ENCODE data around the gene MUC21.
"Not testable (repeated sequence)": the region's sequence is repeated elsewhere in the genome, so short reads cannot be mapped to it uniquely, and the experiment has no call there.

The MUC21 gene

GRCh38 chr6:31010393-31011060, 27.0 kb downstream of the MUC21 start, which contains the start of gene MUC22:
Gene MUC22, plus strand, starts transcription at chr6:31010474. Its CDS starts 233 bp downstream, at chr6:31010707.
- no peak for DNase-seq

DNA sequence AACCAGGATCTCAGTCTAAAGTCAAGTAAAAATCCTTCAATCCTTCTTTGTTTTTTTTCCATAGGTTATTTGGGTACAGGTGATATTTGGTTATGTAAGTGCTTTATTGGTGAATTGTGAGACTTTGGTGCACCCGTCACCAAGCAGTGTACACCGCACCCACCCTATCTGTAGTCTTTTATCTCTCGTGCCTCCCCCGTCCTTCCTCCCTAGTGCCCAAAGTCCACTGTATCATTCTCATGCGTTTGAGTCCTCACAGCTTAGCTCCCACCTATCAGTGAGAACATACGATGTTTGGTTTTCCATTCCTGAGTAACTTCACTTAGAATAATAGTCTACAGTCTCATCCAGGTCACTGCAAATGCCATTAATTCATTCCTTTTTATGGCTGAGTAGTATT, 27.6 kb downstream of the MUC21 start:
- DNase-seq, result no peak

- DNase-seq, result no peak
Observed at GRCh38 chr6:31016659-31017299, 33.3 kb downstream of the MUC21 start.

DNA sequence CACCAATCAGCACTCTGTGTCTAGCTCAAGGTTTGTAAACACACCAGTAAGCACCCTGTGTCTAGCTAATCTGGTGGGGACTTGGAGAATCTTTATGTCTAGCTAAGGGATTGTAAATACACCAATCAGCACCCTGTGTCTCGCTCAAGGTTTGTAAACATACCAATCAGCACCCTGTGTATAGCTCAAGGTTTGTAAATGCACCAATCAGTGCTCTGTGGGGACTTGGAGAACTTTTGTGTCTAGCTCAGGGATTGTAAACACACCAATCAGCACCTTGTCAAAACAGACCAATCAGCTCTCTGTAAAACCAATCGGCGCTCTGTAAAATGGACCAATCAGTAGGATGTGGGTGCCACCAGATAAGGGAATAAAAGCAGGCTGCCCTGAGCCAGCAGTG, 33.9 kb downstream of the MUC21 start:
- DNase-seq, result not testable (repeated sequence)

- no peak for DNase-seq
Observed at GRCh38 chr6:31020057-31020456, 36.5 kb downstream of the MUC21 start.

GRCh38 chr6:31020631-31021255, 37.2 kb downstream of the MUC21 start:
- peak; percentile 5 to 32 for DNase-seq

DNA sequence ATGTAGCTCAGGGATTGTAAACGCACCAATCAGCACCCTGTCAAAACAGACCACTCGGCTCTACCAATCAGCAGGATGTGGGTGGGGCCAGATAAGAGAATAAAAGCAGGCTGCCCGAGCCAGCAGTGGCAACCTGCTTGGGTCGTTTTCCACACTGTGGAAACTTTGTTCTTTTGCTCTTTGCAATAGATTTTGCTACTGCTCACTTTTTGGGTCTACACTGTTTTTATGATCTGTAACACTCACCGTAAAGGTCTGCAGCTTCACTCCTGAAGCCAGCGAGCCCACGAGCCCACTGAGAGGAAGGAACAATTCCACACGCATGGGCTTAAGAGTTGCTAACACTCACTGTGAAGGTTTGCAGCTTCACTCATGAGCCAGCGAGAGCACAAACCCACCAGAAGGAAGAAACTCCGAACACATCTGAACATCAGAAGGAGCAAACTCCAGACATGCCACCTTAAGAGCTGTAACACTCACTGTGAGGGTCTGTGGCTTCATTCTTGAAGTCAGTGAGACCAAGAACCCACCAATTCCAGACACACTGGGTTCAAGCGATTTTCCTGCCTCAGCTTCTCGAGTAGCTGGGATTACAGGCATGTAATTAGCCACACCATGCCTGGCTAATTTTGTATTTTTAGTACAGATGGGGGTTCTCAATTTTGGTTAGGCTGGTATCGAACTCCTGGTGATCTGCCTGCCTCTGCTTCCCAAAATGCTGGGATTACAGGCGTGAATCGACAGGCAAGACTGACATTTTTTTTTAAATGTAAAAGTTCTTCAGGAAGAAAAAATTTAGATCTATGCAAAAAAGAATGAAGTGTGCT, 38.4 kb downstream of the MUC21 start:
- DNase-seq, result not testable (repeated sequence)

- DNase-seq, result no peak
Observed at GRCh38 chr6:31025595-31025994, 42.1 kb downstream of the MUC21 start.

DNA sequence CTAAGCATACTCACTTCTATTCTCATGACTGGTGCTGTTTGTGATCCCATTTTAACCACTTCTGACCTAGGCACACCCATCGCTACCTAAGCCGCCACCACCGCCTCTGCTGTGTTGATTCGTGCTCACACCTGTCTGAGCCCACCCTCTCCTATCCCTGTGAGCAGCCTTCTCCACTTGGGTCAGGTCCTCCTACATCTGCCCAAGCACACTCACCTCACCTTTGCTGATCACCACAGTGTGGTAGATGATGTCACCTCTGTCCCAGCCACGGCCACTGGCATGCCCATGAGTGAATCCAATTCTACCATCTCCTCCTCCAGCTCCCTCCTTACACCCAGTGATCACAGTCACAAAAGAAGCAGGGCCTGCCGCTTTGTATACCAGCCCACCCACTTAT, 47.6 kb downstream of the MUC21 start:
- no peak for DNase-seq

- DNase-seq, result no peak
Observed at GRCh38 chr6:31033075-31033474, 49.6 kb downstream of the MUC21 start.

GRCh38 chr6:31035862-31036497, 52.5 kb downstream of the MUC21 start:
- no peak for DNase-seq

DNA sequence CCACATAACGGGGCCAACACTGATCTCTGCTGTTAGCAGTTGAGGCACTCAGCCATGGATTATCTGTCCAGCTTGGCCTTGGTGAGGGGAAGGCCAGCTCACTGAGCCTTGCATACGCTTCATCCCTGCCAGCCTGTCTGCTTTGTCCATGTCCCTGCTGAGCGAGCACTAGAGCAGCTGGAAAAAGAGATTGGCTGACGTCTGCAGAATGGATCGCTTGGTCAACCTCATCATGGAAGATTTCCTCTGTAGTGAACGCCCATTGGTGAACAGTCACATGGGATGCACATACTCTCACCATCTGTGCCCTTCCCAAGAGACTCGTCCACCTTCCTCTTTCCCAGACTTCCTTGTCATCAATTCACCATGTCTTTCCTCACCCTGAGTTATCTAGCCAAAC, 53.7 kb downstream of the MUC21 start:
- DNase-seq, result no peak

GRCh38 chr6:31037682-31038081, 54.2 kb downstream of the MUC21 start:
- DNase-seq, result no peak

DNA sequence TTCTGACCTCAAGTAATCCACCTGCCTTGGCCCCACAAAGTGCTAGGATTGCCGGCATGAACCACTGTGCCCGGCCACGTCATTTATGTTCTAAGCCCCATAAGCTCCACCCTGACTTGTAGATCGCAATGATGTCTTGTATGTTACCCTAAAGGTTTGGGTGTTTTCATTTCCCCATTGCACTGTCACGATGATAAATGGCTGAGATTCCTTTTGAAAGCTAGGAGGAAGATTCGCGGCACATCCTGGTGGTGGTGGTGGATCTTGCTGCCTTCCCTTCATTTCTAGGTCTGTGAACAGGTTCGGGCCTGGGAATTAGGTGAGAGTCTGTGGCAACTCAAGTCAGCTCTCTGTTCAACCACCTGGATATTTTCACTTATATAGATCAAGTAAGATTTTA, 55.0 kb downstream of the MUC21 start:
- no peak for DNase-seq

All from NCI-H1930 (cell line).